IPS-18c (cell line): ENCODE results near the gene BBC3.

Experiments used
- H3K4me3 ChIP-seq: 2 replicates; pipeline ENCODE4 v1.7.0; 2013; ENCODE audit warnings: low read depth, mild to moderate bottlenecking, low read length, moderate library complexity; ENCODE audit not compliant: insufficient read depth
- H3K9me3 ChIP-seq: one replicate; pipeline ENCODE4 v1.6.1; 2013; ENCODE audit warnings: mild to moderate bottlenecking, low read length, moderate library complexity; ENCODE audit not compliant: control insufficient read depth, insufficient read depth

BBC3 gene

GRCh38 chr19:47225746-47226425 lies 5.1 kb downstream of the BBC3 start:
- peak overlapping the region; percentile 66 for H3K4me3 ChIP-seq
- no peaks in the 10 kb centered on the region for H3K9me3 ChIP-seq

GRCh38 chr19:47221890-47222289 lies 9.1 kb downstream of the BBC3 start:
- H3K9me3 ChIP-seq = no peaks in the 10 kb centered on the region
- H3K4me3 ChIP-seq = no peak overlapping the region

GRCh38 chr19:47221080-47221841 lies 9.7 kb downstream of the BBC3 start:
- Histone ChIP-seq H3K4me3 (no peak overlapping the region), H3K9me3 (no peaks in the 10 kb centered on the region)

DNA sequence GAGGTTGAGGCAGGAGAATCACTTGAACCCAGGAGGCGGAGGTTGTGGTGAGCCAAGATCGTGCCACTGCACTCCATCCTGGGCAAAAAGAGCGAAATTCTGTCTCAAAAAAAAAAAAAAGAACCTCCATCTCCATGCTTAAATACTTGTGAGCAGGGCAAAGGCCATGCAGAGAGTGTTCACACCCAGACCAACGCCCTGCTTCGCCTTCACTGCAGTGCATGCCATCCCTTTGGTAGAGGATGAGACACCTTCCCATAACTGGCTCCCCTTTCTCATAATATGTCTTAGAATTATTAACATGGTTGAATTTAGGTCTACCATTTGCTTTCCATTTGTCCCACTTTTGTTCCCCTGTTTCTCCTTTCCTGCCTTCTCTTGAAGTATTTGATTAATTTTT lies 15.4 kb downstream of the BBC3 start:
- no peak overlapping the region for H3K4me3 ChIP-seq

GRCh38 chr19:47210689-47211316 lies 20.2 kb downstream of the BBC3 start:
- Histone ChIP-seq H3K9me3 (no peaks in the 10 kb centered on the region), H3K4me3 (no peak overlapping the region)

More for the DNA sequence above, 15.4 kb downstream of the BBC3 start:
- H3K9me3 ChIP-seq = no peaks in the 10 kb centered on the region

DNA sequence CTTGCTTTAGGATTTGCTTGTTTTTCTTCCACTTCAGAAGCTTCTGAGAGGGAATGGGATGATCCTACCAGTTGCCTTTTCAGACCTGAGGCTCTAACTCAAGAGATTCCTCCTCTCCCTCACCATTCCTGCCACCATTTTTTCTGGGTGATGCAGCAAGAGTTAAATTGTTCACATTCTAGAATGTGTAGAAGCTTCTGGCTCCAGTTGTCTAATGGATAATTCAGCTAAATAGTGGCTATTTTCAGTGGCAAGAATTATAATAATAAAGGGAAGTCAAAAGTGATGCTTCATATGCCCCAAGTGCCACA lies 20.9 kb downstream of the BBC3 start:
- no peak overlapping the region for H3K4me3 ChIP-seq
- no peaks in the 10 kb centered on the region for H3K9me3 ChIP-seq

GRCh38 chr19:47209319-47210179 lies 21.4 kb downstream of the BBC3 start:
- Histone ChIP-seq H3K4me3 (no peak overlapping the region; the same call in 1 of the 2 replicates), H3K9me3 (no peaks in the 10 kb centered on the region)

DNA sequence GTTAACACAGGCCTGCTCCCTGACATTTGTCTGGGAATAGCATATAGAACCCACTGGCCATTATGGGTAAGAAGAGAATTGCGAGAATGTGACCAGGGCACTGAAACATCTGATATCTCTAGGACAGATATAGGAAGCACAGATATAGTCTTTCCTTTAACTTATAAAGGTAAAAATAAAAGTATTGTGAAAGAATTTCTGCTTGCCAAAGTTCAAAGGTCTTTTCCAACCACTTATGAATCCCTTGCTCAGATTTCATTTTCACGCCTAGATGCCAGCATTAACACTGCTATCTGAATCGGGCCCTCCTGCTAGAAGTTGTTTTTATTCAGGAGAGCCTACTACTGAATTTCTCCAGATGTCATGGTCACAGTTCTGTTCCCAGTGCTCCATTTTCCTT lies 27.7 kb downstream of the BBC3 start:
- H3K4me3 ChIP-seq = no peak overlapping the region
- H3K9me3 ChIP-seq = no peaks in the 10 kb centered on the region

DNA sequence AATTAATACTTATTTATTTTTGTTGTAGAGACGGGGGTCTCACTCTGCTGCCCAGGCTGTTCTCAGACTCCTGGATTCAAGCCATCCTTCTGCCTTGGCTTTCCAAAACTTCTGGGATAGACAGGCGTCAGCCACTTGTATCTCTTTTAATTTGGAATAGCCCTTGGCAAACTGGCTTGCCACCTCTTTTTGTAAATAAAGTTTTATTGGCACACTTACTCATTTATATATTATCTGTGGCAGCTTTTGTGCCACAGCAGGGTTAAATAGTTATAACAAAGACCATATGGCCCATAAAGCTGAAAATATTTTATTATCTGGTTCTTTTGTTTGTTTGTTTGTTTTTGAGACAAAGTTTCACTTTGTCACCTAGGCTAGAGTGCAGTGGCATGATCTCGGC lies 30.5 kb downstream of the BBC3 start:
- no peaks in the 10 kb centered on the region for H3K9me3 ChIP-seq

DNA sequence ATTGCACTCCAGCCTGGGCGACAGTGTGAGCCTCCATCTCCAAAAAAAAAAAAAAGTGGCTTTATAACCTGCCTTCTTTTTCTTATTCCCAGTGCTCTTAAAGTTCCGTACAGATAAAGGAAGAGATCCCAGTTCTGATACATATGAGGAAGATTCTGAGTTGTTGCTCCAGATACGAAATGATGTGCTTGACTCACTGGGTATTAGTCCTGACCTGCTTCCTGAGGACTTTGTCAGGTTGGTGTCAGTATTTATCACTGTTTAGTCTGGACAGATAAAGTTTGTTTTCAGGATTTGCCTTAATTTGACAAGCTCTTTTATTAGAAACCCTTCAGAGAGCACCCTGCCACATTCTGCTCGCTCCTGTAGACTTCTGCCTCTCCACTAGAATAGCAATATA lies 33.9 kb downstream of the BBC3 start:
- Histone ChIP-seq H3K9me3 (no peaks in the 10 kb centered on the region), H3K4me3 (no peak overlapping the region)

More for the DNA sequence above, 30.5 kb downstream of the BBC3 start:
- no peak overlapping the region for H3K4me3 ChIP-seq

DNA sequence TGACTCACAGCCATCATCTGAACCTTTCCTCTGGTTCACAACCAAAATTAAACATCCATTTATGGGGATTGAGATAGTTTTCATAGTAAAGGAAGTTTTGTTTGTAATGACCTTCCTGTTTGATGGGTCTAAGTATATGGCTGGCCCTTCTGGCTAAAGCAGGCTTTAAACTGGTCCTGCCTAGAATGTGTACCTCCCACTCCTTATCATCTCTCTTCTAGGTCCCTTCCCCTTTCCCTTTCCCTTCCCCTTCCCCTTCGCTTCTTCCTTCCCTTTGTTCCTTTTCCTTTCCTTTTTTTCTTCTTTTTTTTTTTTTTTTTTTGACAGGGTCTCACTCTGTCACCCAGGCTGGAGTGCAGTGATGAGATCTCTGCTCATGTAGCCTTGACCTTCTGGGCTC lies 35.6 kb downstream of the BBC3 start:
- Histone ChIP-seq H3K4me3 (no peak overlapping the region), H3K9me3 (no peaks in the 10 kb centered on the region)

- Histone ChIP-seq H3K9me3 (no peaks in the 10 kb centered on the region), H3K4me3 (no peak overlapping the region)
Measured at GRCh38 chr19:47190167-47190727, 40.8 kb downstream of the BBC3 start.

GRCh38 chr19:47188507-47189033 lies 42.4 kb downstream of the BBC3 start:
- Histone ChIP-seq H3K9me3 (no peaks in the 10 kb centered on the region), H3K4me3 (no peak overlapping the region)

GRCh38 chr19:47187797-47188196 lies 43.2 kb downstream of the BBC3 start:
- H3K9me3 ChIP-seq = no peaks in the 10 kb centered on the region
- no peak overlapping the region for H3K4me3 ChIP-seq

GRCh38 chr19:47187335-47187655 lies 43.7 kb downstream of the BBC3 start:
- no peak overlapping the region for H3K4me3 ChIP-seq

DNA sequence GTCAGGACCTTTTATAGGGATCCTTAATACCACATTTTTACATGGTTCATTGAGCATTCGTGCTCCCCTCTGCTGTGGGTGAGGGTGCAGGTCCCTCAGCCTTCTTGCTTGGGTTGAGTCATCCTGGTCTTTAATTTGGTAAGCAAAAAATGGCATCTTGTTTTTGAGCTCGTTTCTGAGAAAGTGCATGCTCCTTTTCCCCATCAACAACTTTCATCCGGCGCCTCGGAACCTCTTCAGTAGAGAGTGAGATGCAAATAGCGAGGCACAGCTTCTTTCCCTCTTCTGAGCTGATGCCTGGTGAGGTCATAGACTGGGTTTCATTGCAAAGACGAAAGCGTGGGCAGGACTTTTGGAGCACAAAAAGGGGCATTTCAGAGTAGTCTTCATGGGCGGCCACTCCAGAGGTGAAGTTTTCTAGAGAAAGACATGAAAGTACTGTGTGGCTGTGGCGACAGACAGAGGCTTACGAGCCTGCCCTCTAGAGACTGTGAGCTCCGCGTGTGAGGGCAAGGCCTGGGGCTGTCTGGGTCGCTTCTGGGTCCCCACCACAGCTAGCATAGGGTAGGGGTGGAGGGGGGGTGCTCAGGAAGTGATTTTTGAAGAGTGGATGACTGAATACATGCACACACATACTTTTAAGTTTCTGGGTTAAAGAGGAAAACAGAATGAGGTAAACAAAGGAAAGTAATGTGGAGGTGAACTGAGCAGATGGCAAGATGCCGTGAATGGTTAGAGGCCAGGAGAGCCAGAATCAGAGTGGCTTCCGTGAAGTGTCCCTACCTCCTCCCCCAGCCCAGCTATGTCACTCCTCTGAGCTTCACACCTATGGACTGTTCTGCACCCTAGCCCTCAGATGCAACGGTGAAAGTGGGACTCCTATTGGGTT lies 44.3 kb downstream of the BBC3 start:
- Histone ChIP-seq H3K4me3 (no peak overlapping the region), H3K9me3 (no peaks in the 10 kb centered on the region)

More at GRCh38 chr19:47187335-47187655, 43.7 kb downstream of the BBC3 start:
- no peaks in the 10 kb centered on the region for H3K9me3 ChIP-seq
